Epithelial cell of proximal tubule (primary cell): ENCODE data around the gene ECT2L. TPM values are rescaled to one million over a fixed set of nuclear protein-coding genes. Genes with fewer than 3 reads are reported as not detected.

Experiments used
- DNase-seq: peaks from one replicate; pipeline ENCODE4 v3.0.0-alpha.2; 2011; ENCODE audit warnings: low read depth
- H3K4me3 ChIP-seq: 2 replicates; pipeline ENCODE4 v1.5.1; 2011; ENCODE audit warnings: low read depth, mild to moderate bottlenecking, low read length
- total RNA-seq: library from RNA; depleted of rRNA; stranded (reverse); fragments of >200 nt; gene quantifications from 2 replicates; pipeline ENCODE4 v1.2.3, GENCODE V29; 2015
- TF ChIP-seq, protein P1 (sequence below): conservative IDR thresholded peaks from 2 replicates; pipeline ENCODE4 v1.5.1; 2012; ENCODE audit warnings: low read depth, mild to moderate bottlenecking, low read length

Gene ECT2L
- total RNA-seq, 1 donor from 2014 or later: not detected

DNA sequence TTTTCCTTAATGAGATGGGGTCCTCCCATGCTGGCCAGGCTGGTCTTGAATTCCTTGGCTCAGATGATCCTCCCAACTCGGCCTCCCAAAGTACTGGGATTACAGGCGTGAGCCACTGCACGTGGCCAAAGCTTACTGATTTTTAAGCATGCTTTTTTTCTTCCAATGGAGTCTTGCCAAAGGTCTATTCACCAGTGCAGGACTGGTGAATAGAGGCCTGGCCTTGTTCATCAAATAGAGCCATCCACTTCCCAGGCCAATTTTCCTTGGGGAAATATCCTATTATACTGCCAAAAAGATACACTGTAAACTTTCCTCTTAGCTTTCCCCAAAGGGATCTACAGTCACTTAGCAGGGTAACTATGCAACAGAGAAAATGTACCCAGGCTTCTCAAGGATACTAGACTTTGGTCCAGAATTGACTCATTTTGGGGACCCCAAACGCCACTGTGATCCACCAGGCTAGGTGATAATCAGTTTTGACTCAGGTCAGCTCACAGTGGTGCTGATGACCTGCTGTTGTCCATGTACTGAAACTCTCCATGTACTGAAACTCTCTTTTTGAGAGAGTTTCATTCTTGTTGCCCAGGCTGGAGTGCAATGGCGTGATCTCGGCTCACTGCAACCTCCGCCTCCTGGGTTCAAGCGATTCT, 100.3 kb downstream of the ECT2L start:
- TF ChIP-seq, protein P1, sequence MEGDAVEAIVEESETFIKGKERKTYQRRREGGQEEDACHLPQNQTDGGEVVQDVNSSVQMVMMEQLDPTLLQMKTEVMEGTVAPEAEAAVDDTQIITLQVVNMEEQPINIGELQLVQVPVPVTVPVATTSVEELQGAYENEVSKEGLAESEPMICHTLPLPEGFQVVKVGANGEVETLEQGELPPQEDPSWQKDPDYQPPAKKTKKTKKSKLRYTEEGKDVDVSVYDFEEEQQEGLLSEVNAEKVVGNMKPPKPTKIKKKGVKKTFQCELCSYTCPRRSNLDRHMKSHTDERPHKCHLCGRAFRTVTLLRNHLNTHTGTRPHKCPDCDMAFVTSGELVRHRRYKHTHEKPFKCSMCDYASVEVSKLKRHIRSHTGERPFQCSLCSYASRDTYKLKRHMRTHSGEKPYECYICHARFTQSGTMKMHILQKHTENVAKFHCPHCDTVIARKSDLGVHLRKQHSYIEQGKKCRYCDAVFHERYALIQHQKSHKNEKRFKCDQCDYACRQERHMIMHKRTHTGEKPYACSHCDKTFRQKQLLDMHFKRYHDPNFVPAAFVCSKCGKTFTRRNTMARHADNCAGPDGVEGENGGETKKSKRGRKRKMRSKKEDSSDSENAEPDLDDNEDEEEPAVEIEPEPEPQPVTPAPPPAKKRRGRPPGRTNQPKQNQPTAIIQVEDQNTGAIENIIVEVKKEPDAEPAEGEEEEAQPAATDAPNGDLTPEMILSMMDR: no peak
- H3K4me3 ChIP-seq: no peak overlapping the region

GRCh38 chr6:138897031-138897430, 101.1 kb downstream of the ECT2L start:
- no peak for DNase-seq
- TF ChIP-seq, protein P1: no peak
- H3K4me3 ChIP-seq: no peak overlapping the region

More for the DNA sequence above, 100.3 kb downstream of the ECT2L start:
- no peak for DNase-seq

- H3K4me3 ChIP-seq: no peak overlapping the region
- TF ChIP-seq, protein P1: no peak
- DNase-seq: no peak
Observed at GRCh38 chr6:138907167-138907566, 111.3 kb downstream of the ECT2L start.

DNA sequence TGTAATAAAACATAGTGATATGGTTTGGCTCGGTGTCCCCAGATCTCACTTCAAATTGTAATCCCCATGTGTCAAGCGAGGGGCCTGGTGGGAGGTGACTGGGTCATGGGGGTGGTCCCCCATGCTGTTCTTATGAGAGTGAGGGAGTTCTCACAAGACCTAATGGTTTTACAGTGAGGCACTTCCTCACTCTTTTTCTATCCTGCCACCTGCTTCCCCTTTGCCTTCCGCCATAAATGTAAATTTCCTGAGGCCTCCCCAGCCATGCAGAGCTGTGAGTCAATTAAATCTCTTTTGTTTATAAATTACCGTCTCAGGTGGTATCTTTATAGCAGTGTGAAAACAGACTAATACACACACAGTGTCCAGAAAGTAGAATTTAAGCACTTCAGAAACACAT, 113.6 kb downstream of the ECT2L start:
- TF ChIP-seq, protein P1: no peak
- no peak overlapping the region for H3K4me3 ChIP-seq
- no peak for DNase-seq

GRCh38 chr6:138909975-138910374, 114.1 kb downstream of the ECT2L start:
- no peak for DNase-seq
- TF ChIP-seq, protein P1: no peak
- no peak overlapping the region for H3K4me3 ChIP-seq

DNA sequence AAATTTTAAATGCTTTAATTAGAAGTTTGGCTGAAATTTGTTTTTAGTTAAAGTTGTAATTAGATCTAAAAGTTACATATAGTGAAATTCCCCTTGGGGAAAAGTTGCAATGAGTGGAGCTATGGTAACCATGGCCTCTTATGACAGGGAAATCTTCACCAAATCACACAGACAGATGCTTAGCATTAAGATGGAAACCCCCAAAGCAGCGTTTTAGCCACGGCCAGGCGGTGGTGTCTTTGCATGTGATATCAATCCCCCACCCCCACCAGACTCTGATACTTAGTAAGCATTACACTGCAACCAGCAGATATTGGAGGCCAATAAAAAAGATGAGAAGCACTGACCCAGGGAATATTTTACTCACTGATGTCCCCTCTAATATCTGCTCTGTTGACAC, 116.4 kb downstream of the ECT2L start:
- DNase-seq: no peak
- TF ChIP-seq, protein P1: no peak
- H3K4me3 ChIP-seq: no peak overlapping the region

GRCh38 chr6:138914701-138915100, 118.8 kb downstream of the ECT2L start:
- TF ChIP-seq, protein P1: no peak
- no peak overlapping the region for H3K4me3 ChIP-seq
- no peak for DNase-seq
